IMR-90 (cell line): ENCODE results near the gene UBAP2L. TPM values are rescaled to one million over a fixed set of nuclear protein-coding genes. Genes with fewer than 3 reads are reported as not detected.
A peak's percentile ranks its signal among the peaks of the same experiment; 100 is the strongest.

Source experiments
- ATAC-seq: fragments of 200-7000 bp; cut with Tn5 transposase; 2 replicates; pipeline ENCODE4 v1.9.1; 2020; ENCODE audit warnings: low read depth, mild to moderate bottlenecking, moderate library complexity
- BruUV-seq: library from RNA; stranded (reverse); fragments of 400-500 nt; replicated peaks from 2 replicates; lab custom pipeline; 2021; lab: Mats Ljungman, UMichigan
- CTCF ChIA-PET: fragments of 300-600 bp; formaldehyde crosslinking; extraction: SDS; loops from one replicate; lab custom pipeline; 2021; ENCODE audit warnings: antibody characterized with exemption; lab: Yijun Ruan, JAX
- POLR2A ChIA-PET: fragments of 300-600 bp; sonication (Branson Sonifier 250); formaldehyde crosslinking; loops from one replicate; lab custom pipeline; 2022; ENCODE audit warnings: antibody characterized with exemption; ENCODE audit not compliant: unreplicated experiment; lab: Charles Lee
- DNase-seq: peaks from one replicate; pipeline ENCODE4 v3.0.0; 2013
- H2AFZ ChIP-seq: replicated peaks from 2 replicates; pipeline ENCODE3; 2013; ENCODE audit warnings: low read length, mild to moderate bottlenecking; ENCODE audit not compliant: poor library complexity
- H2AK5ac ChIP-seq: 2 replicates; pipeline ENCODE4 v1.6.1; 2013; ENCODE audit warnings: low read depth, low read length, inconsistent platforms
- H2AK9ac ChIP-seq: replicated peaks from 2 replicates; pipeline ENCODE3; 2013; ENCODE audit warnings: mild to moderate bottlenecking, low read depth, low read length, moderate library complexity; ENCODE audit not compliant: poor library complexity
- H2BK120ac ChIP-seq: 2 replicates; pipeline ENCODE4 v1.6.1; 2013; ENCODE audit warnings: low read depth, low read length, inconsistent platforms
- H2BK15ac ChIP-seq: 3 replicates; pipeline ENCODE4 v1.6.1; 2013; ENCODE audit warnings: low read depth, low read length, inconsistent platforms
- H2BK20ac ChIP-seq: 2 replicates; pipeline ENCODE4 v1.6.1; 2013; ENCODE audit warnings: low read depth, mild to moderate bottlenecking, inconsistent platforms, low read length, moderate library complexity
- H2BK5ac ChIP-seq: 2 replicates; pipeline ENCODE4 v1.6.1; 2013; ENCODE audit warnings: mild to moderate bottlenecking, low read depth, low read length, inconsistent platforms; ENCODE audit not compliant: poor library complexity, severe bottlenecking
- H3K14ac ChIP-seq: replicated peaks from 2 replicates; pipeline ENCODE4 v1.6.1; 2013; ENCODE audit warnings: low read depth, low read length, inconsistent platforms
- H3K18ac ChIP-seq: 2 replicates; pipeline ENCODE4 v1.6.1; 2013; ENCODE audit warnings: low read depth, low read length, control low read depth
- H3K23ac ChIP-seq: 2 replicates; pipeline ENCODE4 v1.6.1; 2013; ENCODE audit warnings: low read depth, low read length, inconsistent platforms
- H3K27ac ChIP-seq: 2 replicates; pipeline ENCODE4 v1.5.1; 2013; ENCODE audit warnings: mild to moderate bottlenecking, control low read depth, low read length; ENCODE audit not compliant: insufficient read depth
- H3K27me3 ChIP-seq: 2 replicates; pipeline ENCODE4 v1.6.1; 2013; ENCODE audit warnings: low read length; ENCODE audit not compliant: control insufficient read depth, insufficient read depth
- H3K36me3 ChIP-seq: 2 replicates; pipeline ENCODE4 v1.6.1; 2013; ENCODE audit warnings: low read length, mixed read lengths; ENCODE audit not compliant: control insufficient read depth, insufficient read depth
- H3K4ac ChIP-seq: 2 replicates; pipeline ENCODE4 v1.6.1; 2013; ENCODE audit warnings: low read depth, low read length, inconsistent platforms
- H3K4me1 ChIP-seq: 2 replicates; pipeline ENCODE4 v1.6.1; 2013; ENCODE audit warnings: low read length, mixed read lengths; ENCODE audit not compliant: control insufficient read depth, insufficient read depth
- H3K4me2 ChIP-seq: 2 replicates; pipeline ENCODE4 v1.6.1; 2013; ENCODE audit warnings: low read depth, mild to moderate bottlenecking, control low read depth, low read length, moderate library complexity
- H3K4me3 ChIP-seq: 2 replicates; pipeline ENCODE4 v1.5.1; 2013; ENCODE audit warnings: low read depth, mild to moderate bottlenecking, control low read depth, low read length, moderate library complexity; ENCODE audit not compliant: insufficient read depth
- H3K56ac ChIP-seq: 2 replicates; pipeline ENCODE4 v1.6.1; 2013; ENCODE audit warnings: low read length, inconsistent platforms; ENCODE audit not compliant: insufficient read depth; ENCODE audit errors: extremely low read depth
- H3K79me1 ChIP-seq, 2 experiments: 2 replicates each; pipeline ENCODE4 v1.6.1; 2013; ENCODE audit warnings: low read length in 2 of 2, inconsistent platforms in 1 of 2, low read depth in 1 of 2
- H3K9ac ChIP-seq: 2 replicates; pipeline ENCODE4 v1.6.1; 2013; ENCODE audit warnings: low read depth, low read length, control low read depth
- H3K9me1 ChIP-seq: 2 replicates; pipeline ENCODE4 v1.6.1; 2013; ENCODE audit warnings: low read length, inconsistent platforms; ENCODE audit not compliant: insufficient read depth
- H3K9me3 ChIP-seq: 2 replicates; pipeline ENCODE4 v1.6.1; 2013; ENCODE audit warnings: low read length; ENCODE audit not compliant: control insufficient read depth, insufficient read depth
- H4K20me1 ChIP-seq: 2 replicates; pipeline ENCODE4 v1.6.1; 2013; ENCODE audit warnings: low read length, inconsistent platforms; ENCODE audit not compliant: insufficient read depth
- H4K5ac ChIP-seq: 2 replicates; pipeline ENCODE4 v1.6.1; 2013; ENCODE audit warnings: mild to moderate bottlenecking, low read depth, low read length, control low read depth
- H4K8ac ChIP-seq, 2 experiments: 2 replicates each; pipeline ENCODE4 v1.6.1; 2013; ENCODE audit warnings: low read depth in 2 of 2, low read length in 2 of 2, control low read depth in 1 of 2, inconsistent platforms in 1 of 2
- H4K91ac ChIP-seq: 2 replicates; pipeline ENCODE4 v1.6.1; 2013; ENCODE audit warnings: low read depth, low read length, inconsistent platforms; ENCODE audit not compliant: insufficient read depth
- CHD1 ChIP-seq: IDR thresholded peaks from 2 replicates; pipeline ENCODE4 v1.6.1; 2012; ENCODE audit warnings: low read depth, low read length, improper control_type of control experiment
- CTCF ChIP-seq: conservative IDR thresholded peaks from 2 replicates; pipeline ENCODE4 v1.5.1; 2012; ENCODE audit warnings: mild to moderate bottlenecking, low read depth, low read length, improper control_type of control experiment
- ELK1 ChIP-seq: fragments of 150-350 bp; IDR thresholded peaks from 2 replicates; pipeline ENCODE4 v1.6.1; 2016; ENCODE audit warnings: low read depth, mild to moderate bottlenecking, low read length, moderate library complexity, borderline replicate concordance
- FOS ChIP-seq: fragments of 150-350 bp; IDR thresholded peaks from 2 replicates; pipeline ENCODE4 v1.6.1; 2016; ENCODE audit warnings: low read depth, low read length
- MAFK ChIP-seq: IDR thresholded peaks from 2 replicates; pipeline ENCODE4 v1.6.1; 2012; ENCODE audit warnings: low read depth, low read length, improper control_type of control experiment
- MAZ ChIP-seq: IDR thresholded peaks from 2 replicates; pipeline ENCODE4 v1.6.1; 2012; ENCODE audit warnings: low read depth, mild to moderate bottlenecking, low read length, improper control_type of control experiment, moderate library complexity, borderline replicate concordance
- MXI1 ChIP-seq: IDR thresholded peaks from 2 replicates; pipeline ENCODE4 v1.6.1; 2012; ENCODE audit warnings: low read depth, mild to moderate bottlenecking, low read length, moderate library complexity, borderline replicate concordance
- NFE2L2 ChIP-seq: fragments of 150-350 bp; IDR thresholded peaks from 2 replicates; pipeline ENCODE4 v1.6.1; 2016; ENCODE audit warnings: low read depth, mild to moderate bottlenecking, low read length
- RAD21 ChIP-seq: IDR thresholded peaks from 2 replicates; pipeline ENCODE4 v1.6.1; 2012; ENCODE audit warnings: low read length, improper control_type of control experiment
- RCOR1 ChIP-seq: IDR thresholded peaks from 2 replicates; pipeline ENCODE4 v1.6.1; 2012; ENCODE audit warnings: mild to moderate bottlenecking, low read length, improper control_type of control experiment; ENCODE audit not compliant: insufficient replicate concordance
- RFX5 ChIP-seq: IDR thresholded peaks from 2 replicates; pipeline ENCODE4 v1.8.0; 2012; ENCODE audit warnings: low read depth, mild to moderate bottlenecking, low read length, moderate library complexity
- USF2 ChIP-seq: fragments of 150-350 bp; IDR thresholded peaks from 2 replicates; pipeline ENCODE4 v1.6.1; 2017; ENCODE audit warnings: mild to moderate bottlenecking, antibody characterized with exemption, low read length, low read depth
- dilution Hi-C: fragments of 300-500 bp; cut with HindIII; formaldehyde crosslinking; loops from one replicate; pipeline ENCODE4 v1.14.3; 2018; ENCODE audit warnings: low sequenced_read_pairs; ENCODE audit not compliant: unreplicated experiment
- in situ Hi-C: fragments of 300-500 bp; cut with MboI; formaldehyde crosslinking; loops from 3 replicates; pipeline ENCODE4 v1.14.3; 2019; ENCODE audit warnings: low sequenced_read_pairs, inconsistent platforms, mixed read lengths
- intact Hi-C: fragments of 100-400 bp; cut with micrococcal nuclease; formaldehyde crosslinking; loops from 2 replicates; pipeline ENCODE4 v1.10.0; 2022
- polyA plus RNA-seq, 3 experiments: library from polyadenylated mRNA; depleted of rRNA; stranded (reverse); fragments of >200 nt; gene quantifications; 2 replicates each; pipeline ENCODE4 v1.2.3, GENCODE V29; 2012; ENCODE audit warnings: low replicate concordance in 1 of 3
- total RNA-seq: library from RNA; depleted of rRNA; stranded (reverse); fragments of >200 nt; gene quantifications from 2 replicates; pipeline ENCODE4 v1.2.3, GENCODE V29; 2012

Gene UBAP2L
- total and polyA plus RNA-seq, 2 of the 4 experiments (the other 2 are of a cell fraction) = 57.5 to 149 TPM

- dilution Hi-C loops (no loop called here), intact Hi-C loops (loop anchor here (5.0 kb wide), 1 partner anchor 34 kb away; the partner anchor contains the start of gene UBAP2L), in situ Hi-C loops (no loop called here)
- Histone ChIP-seq H3K4ac (no peak overlapping the region), H3K4me3 (no peak overlapping the region), H3K56ac (no peak overlapping the region), H2BK120ac (no peak overlapping the region), H4K8ac (no peak overlapping the region), H2BK15ac (no peak overlapping the region), H4K5ac (no peak overlapping the region), H3K27me3 (no peaks in the 10 kb centered on the region), H3K27ac (no peak overlapping the region), H3K36me3 (peaks cover 75% of the 10 kb centered on the region), H4K91ac (no peak overlapping the region), H2BK5ac (no peak overlapping the region), H3K4me2 (no peak overlapping the region), H2BK20ac (no peak overlapping the region), H3K9ac (no peak overlapping the region), H2AFZ (no peak overlapping the region), H3K23ac (no peak overlapping the region), H3K14ac (no peak overlapping the region), H4K20me1 (peaks cover 8% of the 10 kb centered on the region; the same call in 1 of the 2 replicates), H2AK9ac (no peak overlapping the region), H3K9me1 (peaks cover 2% of the 10 kb centered on the region; the same call in 1 of the 2 replicates), H3K18ac (no peak overlapping the region), H3K4me1 (no peaks in the 10 kb centered on the region), H3K9me3 (no peaks in the 10 kb centered on the region), H2AK5ac (no peak overlapping the region), H3K79me1 (peaks cover 30 to 47% of the 10 kb centered on the region in 2 experiments)
- ATAC-seq (peak; percentile 44; the same call in 1 of the 2 replicates), DNase-seq (no peak)
- ChIA-PET CTCF (no interaction called here), POLR2A (no interaction called here)
- no TSS peak for BruUV-seq
- TF ChIP-seq RFX5 = no peak
- no peak for TF ChIP-seq USF2
- TF ChIP-seq MAFK = no peak
- TF ChIP-seq NFE2L2 = no peak
- TF ChIP-seq MXI1 = no peak
- no peak for TF ChIP-seq RCOR1
- TF ChIP-seq ELK1 = no peak
- no peak for TF ChIP-seq FOS
- TF ChIP-seq CTCF = no peak
- no peak for TF ChIP-seq MAZ
- TF ChIP-seq RAD21 = no peak
- no peak for TF ChIP-seq CHD1
Observed at GRCh38 chr1:154256686-154257085, 35.9 kb downstream of the UBAP2L start.
